Erythroblast (primary cell): ENCODE data around the gene SFXN1.

Experiments used
- GATA1 ChIP-seq: IDR thresholded peaks from 2 replicates; pipeline ENCODE4 v1.6.1; 2011; ENCODE audit warnings: low read depth, mild to moderate bottlenecking, control low read depth, low read length, moderate library complexity
- POLR2A ChIP-seq: IDR thresholded peaks from 2 replicates; pipeline ENCODE4 v1.6.1; 2011; ENCODE audit warnings: mild to moderate bottlenecking, low read length

- TF ChIP-seq POLR2A (no peak), GATA1 (no peak)
Observed at GRCh38 chr5:175576096-175576495, 97.7 kb downstream of the SFXN1 start.
